PC-3 (cell line): ENCODE results near the gene TTC28. TPM values are rescaled to one million over a fixed set of nuclear protein-coding genes. Genes with fewer than 3 reads are reported as not detected.

Source experiments
- ATAC-seq: fragments of 200-7000 bp; cut with Tn5 transposase; 2 replicates; pipeline ENCODE4 v1.9.1; 2020; ENCODE audit warnings: mild to moderate bottlenecking, moderate library complexity
- BruUV-seq: library from RNA; stranded (reverse); fragments of 400-500 nt; replicated peaks from 2 replicates; lab custom pipeline; 2021; lab: Mats Ljungman, UMichigan
- CTCF ChIA-PET: fragments of 300-600 bp; sonication (Branson Sonifier 250); formaldehyde crosslinking; loops from one replicate; lab custom pipeline; 2022; ENCODE audit warnings: antibody characterized with exemption; lab: Charles Lee
- POLR2A ChIA-PET: fragments of 300-600 bp; sonication (Branson Sonifier 250); formaldehyde crosslinking; loops from one replicate; lab custom pipeline; 2022; ENCODE audit warnings: antibody characterized with exemption; ENCODE audit not compliant: unreplicated experiment; lab: Charles Lee
- DNase-seq: peaks from one replicate; pipeline ENCODE4 v3.0.0-alpha.2; 2015
- H2AFZ ChIP-seq: fragments of 300-600 bp; sonication (generic); 2 replicates; pipeline ENCODE4 v1.6.0; 2016; ENCODE audit warnings: antibody characterized with exemption, low read length
- H3F3A ChIP-seq: fragments of 300-600 bp; sonication (generic); one replicate; pipeline ENCODE4 v1.6.0; 2017; ENCODE audit warnings: antibody characterized with exemption, low read length, control low read depth, mild to moderate bottlenecking; ENCODE audit not compliant: unreplicated experiment
- H3K27ac ChIP-seq: fragments of 300-600 bp; sonication (generic); 2 replicates; pipeline ENCODE4 v1.5.1; 2016; ENCODE audit warnings: mild to moderate bottlenecking, low read length
- H3K27me3 ChIP-seq: fragments of 300-600 bp; sonication (generic); 2 replicates; pipeline ENCODE4 v1.6.1; 2016; ENCODE audit warnings: low read length, mixed read lengths
- H3K36me3 ChIP-seq: fragments of 300-600 bp; sonication (generic); 2 replicates; pipeline ENCODE4 v1.6.1; 2016; ENCODE audit warnings: low read depth, mixed run types, low read length, mixed read lengths
- H3K4me1 ChIP-seq: fragments of 300-600 bp; sonication (generic); 2 replicates; pipeline ENCODE4 v1.5.1; 2016; ENCODE audit warnings: low read length; ENCODE audit not compliant: insufficient read depth
- H3K4me2 ChIP-seq: fragments of 300-600 bp; sonication (generic); 2 replicates; pipeline ENCODE4 v1.6.0; 2016; ENCODE audit warnings: low read length
- H3K4me3 ChIP-seq: fragments of 300-600 bp; sonication (generic); 2 replicates; pipeline ENCODE4 v1.5.1; 2016; ENCODE audit warnings: mild to moderate bottlenecking, low read length, mixed read lengths
- H3K79me2 ChIP-seq: fragments of 300-600 bp; sonication (generic); 2 replicates; pipeline ENCODE4 v1.6.1; 2017; ENCODE audit warnings: low read length, mixed read lengths
- H3K9ac ChIP-seq: fragments of 300-600 bp; sonication (generic); 2 replicates; pipeline ENCODE4 v1.6.0; 2016; ENCODE audit warnings: mild to moderate bottlenecking, low read length
- H3K9me2 ChIP-seq: fragments of 300-600 bp; sonication (generic); replicated peaks from 2 replicates; pipeline ENCODE4 v1.6.1; 2016; ENCODE audit warnings: mixed run types, low read length, mixed read lengths
- H3K9me3 ChIP-seq: fragments of 300-600 bp; sonication (generic); 2 replicates; pipeline ENCODE4 v1.6.1; 2016; ENCODE audit warnings: low read length, mixed read lengths
- H4K20me1 ChIP-seq: fragments of 300-600 bp; sonication (generic); 2 replicates; pipeline ENCODE4 v1.6.1; 2016; ENCODE audit warnings: low read length, mixed read lengths
- CTCF ChIP-seq: fragments of 300-600 bp; sonication (generic); conservative IDR thresholded peaks from 2 replicates; pipeline ENCODE4 v1.5.1; 2017; ENCODE audit warnings: antibody characterized with exemption, low read depth, mild to moderate bottlenecking, low read length
- EZH2 ChIP-seq: fragments of 300-600 bp; sonication (generic); IDR thresholded peaks from one replicate; pipeline ENCODE4 v1.6.1; 2017; ENCODE audit warnings: antibody characterized with exemption, mild to moderate bottlenecking, low read length; ENCODE audit not compliant: unreplicated experiment
- EZH2phosphoT487 ChIP-seq: fragments of 300-600 bp; sonication (generic); IDR thresholded peaks from 2 replicates; pipeline ENCODE4 v1.6.1; 2018; ENCODE audit warnings: mild to moderate bottlenecking, antibody characterized with exemption, low read length, borderline replicate concordance
- intact Hi-C: fragments of 100-400 bp; cut with micrococcal nuclease; formaldehyde crosslinking; loops from 2 replicates; pipeline ENCODE4 v1.9.0; 2023
- total RNA-seq: library from RNA; depleted of rRNA; stranded (reverse); fragments of >200 nt; gene quantifications from 2 replicates; pipeline ENCODE4 v1.2.3, GENCODE V29; 2014

The TTC28 gene
- total RNA-seq, 1 experiment from 2014 or later, result 6.3 TPM

DNA sequence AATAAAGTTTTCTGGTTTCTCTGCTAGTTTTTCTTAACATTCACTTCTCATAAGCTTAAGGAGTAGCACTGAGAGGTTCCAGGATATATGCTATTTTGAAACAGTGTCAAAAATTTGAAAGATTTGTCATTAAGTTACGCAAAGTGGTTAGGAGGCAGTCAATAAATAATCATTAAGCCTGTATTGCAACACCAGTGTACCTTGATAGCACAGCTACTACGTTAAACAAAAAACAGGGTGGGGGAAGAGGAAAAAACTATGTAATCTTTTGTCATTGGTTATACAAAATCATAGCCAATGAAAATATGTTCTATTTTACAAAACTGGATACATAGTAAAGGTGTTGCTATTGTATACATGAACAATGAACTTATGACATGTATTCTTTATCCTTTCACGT is 730.2 kb downstream of the TTC28 start:
- Histone ChIP-seq H2AFZ (no peak overlapping the region), H3K27ac (no peak overlapping the region), H3K4me3 (no peak overlapping the region), H3F3A (no peaks in the 10 kb centered on the region), H3K9ac (no peak overlapping the region), H3K79me2 (no peaks in the 10 kb centered on the region), H3K36me3 (no peaks in the 10 kb centered on the region), H4K20me1 (no peaks in the 10 kb centered on the region), H3K9me2 (no peaks in the 10 kb centered on the region), H3K27me3 (no peaks in the 10 kb centered on the region), H3K4me1 (peaks cover 4% of the 10 kb centered on the region; the same call in 1 of the 2 replicates), H3K9me3 (no peaks in the 10 kb centered on the region), H3K4me2 (no peak overlapping the region)
- ATAC-seq (no peak), DNase-seq (no peak)
- TF ChIP-seq CTCF (no peak), EZH2phosphoT487 (no peak), EZH2 (no peak)
- intact Hi-C loops, result no loop called here
- POLR2A ChIA-PET, result no interaction called here
- no TSS peak for BruUV-seq
- CTCF ChIA-PET, result no interaction called here

- Histone ChIP-seq H3F3A (no peaks in the 10 kb centered on the region), H3K4me2 (no peak overlapping the region), H3K4me1 (peaks cover 4% of the 10 kb centered on the region; the same call in 1 of the 2 replicates), H3K9me3 (no peaks in the 10 kb centered on the region), H3K4me3 (no peak overlapping the region), H3K36me3 (no peaks in the 10 kb centered on the region), H4K20me1 (no peaks in the 10 kb centered on the region), H3K27me3 (no peaks in the 10 kb centered on the region), H3K9ac (no peak overlapping the region), H3K79me2 (no peaks in the 10 kb centered on the region), H2AFZ (no peak overlapping the region), H3K27ac (no peak overlapping the region), H3K9me2 (no peaks in the 10 kb centered on the region)
- CTCF ChIA-PET, result no interaction called here
- POLR2A ChIA-PET, result no interaction called here
- TF ChIP-seq CTCF, result no peak
- no peak for TF ChIP-seq EZH2
- no TSS peak for BruUV-seq
- no peak for DNase-seq
- no peak for ATAC-seq
- intact Hi-C loops, result no loop called here
Observed at GRCh38 chr22:27948569-27948968, 731.1 kb downstream of the TTC28 start.

DNA sequence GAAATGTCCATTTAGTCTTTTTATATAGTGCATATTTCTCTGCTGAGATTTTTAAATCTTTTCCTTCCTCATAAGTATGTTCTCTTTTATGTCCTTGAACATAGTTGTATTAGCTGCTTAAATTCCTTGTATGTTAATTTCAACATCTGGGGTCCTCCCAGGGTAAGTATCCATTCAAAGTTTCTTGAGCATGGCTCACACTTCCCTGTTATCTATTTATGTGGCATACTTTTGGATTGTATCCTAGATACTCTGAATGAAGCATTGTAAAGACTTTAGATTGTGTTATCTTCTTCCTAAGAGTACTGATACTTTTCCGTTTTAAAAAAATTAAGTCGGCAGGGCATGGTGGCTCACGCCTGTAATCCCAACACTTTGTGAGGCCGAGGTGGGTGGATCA is 732.2 kb downstream of the TTC28 start:
- Histone ChIP-seq H3K27me3 (no peaks in the 10 kb centered on the region), H3K4me2 (no peak overlapping the region), H3K9me2 (no peaks in the 10 kb centered on the region), H3K36me3 (no peaks in the 10 kb centered on the region), H3K4me3 (no peak overlapping the region), H3K4me1 (peaks cover 4% of the 10 kb centered on the region; the same call in 1 of the 2 replicates), H3K9me3 (no peaks in the 10 kb centered on the region), H2AFZ (no peak overlapping the region), H3F3A (no peaks in the 10 kb centered on the region), H4K20me1 (no peaks in the 10 kb centered on the region), H3K9ac (no peak overlapping the region), H3K79me2 (no peaks in the 10 kb centered on the region), H3K27ac (no peak overlapping the region)
- TF ChIP-seq CTCF (no peak), EZH2 (no peak), EZH2phosphoT487 (no peak)
- no peak for ATAC-seq
- BruUV-seq, result no TSS peak
- intact Hi-C loops, result no loop called here
- ChIA-PET CTCF (no interaction called here), POLR2A (no interaction called here)
- DNase-seq, result no peak
